ENCODE data around the gene PLCB2.

PLCB2 gene

DNA sequence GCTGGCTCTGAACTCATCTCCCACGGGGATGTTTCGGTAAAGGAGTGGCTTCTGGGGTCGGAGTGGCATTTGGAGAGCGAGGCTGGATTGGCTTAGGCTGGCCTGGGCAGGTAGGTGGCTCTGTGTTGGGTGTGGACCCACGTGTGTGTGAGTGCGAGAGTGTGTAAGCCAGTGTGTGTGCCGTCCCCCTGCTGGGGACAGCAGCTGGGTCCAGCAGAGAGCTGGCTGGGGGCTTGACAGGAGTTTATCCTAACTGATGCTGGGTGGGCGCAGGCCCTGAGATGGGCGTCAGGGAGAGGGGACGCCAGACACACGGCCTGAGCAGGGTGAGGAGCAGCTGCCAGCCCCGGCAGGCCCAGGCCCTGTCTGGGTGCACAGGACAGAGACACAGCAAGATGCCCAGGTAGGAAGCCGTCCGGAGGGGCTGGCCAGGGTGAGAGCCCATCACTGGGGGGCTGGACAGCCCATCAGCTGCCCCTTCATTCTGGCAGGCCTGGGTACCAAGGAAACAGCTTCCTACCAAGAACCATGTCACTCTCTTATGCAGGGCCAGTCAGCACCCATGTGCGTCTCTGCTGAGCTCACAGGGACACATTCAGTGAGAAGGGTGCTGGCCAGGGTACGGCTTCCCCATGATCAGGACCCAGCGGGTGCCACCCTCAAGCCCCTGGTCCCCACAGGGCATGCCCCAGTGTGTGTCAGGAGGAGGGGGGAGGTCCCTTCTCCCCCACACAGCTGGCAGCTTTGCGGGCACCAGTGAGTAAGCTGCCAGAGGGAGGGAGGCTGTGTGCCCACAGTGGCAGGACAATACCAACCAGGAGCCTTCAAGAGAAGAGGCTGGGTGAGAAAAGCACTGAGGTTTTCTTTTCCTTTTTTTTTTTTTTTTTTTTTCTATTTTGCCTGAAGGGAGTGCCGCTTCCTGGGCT is 67.8 kb downstream of the PLCB2 start:
- TF ChIP-seq GATA3 (IDR thresholded peaks at IDR 0.05; ENCODE audit: low read depth, low read length) (no peak), GATA2 (IDR thresholded peaks at IDR 0.05; ENCODE audit: low read depth, low read length) (no peak)

DNA sequence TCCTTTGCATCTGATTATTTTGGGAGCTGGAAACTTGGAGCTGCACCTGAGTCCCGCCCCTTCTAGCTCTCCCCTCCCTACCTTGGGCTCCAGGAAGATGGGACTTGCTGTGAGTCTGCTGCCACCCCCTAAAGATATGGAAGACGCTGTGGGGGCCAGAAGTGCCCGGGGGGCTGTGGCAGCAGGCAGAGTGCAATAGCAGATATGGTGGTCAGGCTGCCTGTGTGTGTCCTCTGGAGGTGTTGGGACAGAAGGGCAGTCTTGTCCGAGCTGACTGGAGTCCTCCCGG is 68.4 kb downstream of the PLCB2 start:
- TF ChIP-seq GATA2 (IDR thresholded peaks at IDR 0.05; ENCODE audit: low read depth, low read length) (no peak), GATA3 (IDR thresholded peaks at IDR 0.05; ENCODE audit: low read depth, low read length) (no peak)

DNA sequence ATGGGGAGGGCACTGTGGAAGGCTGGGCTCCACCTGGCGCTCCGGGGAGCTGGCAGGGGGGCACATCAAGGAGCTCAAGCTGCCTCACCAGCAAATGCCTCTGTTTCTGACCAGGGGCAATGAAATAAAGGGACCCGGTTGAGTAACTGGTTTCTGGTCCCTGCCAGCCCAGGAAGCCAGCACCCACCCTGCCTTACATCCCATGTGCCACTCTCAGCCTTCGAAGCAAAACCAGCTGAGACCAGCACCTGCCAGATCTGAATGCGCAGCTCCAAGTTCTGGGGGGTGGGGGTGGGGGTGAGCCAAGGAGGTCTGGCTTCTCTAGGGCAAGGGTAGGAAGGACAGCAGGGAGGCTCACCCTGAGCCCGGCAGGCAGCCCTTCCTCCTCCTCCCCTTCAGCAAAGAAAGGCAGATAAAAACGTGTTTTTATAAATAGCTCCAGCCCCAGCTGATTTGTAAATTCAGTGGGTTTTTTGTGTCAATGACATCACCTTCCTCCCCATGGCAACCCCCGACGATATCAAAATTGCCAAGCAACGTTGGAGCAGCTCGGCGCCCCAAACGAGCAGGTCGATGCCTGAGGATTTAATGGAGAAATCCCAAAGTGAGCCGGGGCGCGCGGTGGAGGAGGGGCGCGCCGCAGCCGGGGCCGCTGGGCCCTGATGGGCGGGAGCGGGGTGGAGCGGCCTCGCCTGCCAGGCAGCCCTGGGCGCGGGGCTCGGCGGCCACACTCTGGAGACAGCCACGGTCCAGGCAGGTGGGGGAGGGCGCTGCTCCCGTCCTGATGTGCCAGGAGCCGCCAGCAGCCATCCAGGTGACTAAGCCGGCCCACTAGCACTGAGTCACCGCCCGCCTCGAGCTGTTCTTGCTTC is 69.0 kb downstream of the PLCB2 start, which contains the start of gene PAK6:
Gene PAK6 (plus strand): TSS at position 532 of the 872 bp plus-strand sequence. CDS start 25,723 bp downstream, outside the sequence.
- TF ChIP-seq GATA3 (IDR thresholded peaks at IDR 0.05; ENCODE audit: low read depth, low read length) (no peak), GATA2 (IDR thresholded peaks at IDR 0.05; ENCODE audit: low read depth, low read length) (no peak)

All from SH-SY5Y (cell line).